CMK (cell line): ENCODE data around the gene RREB1.
"Not testable (repeated sequence)": the region's sequence is repeated elsewhere in the genome, so short reads cannot be mapped to it uniquely, and the experiment has no call there.

ENCODE experiments used
- DNase-seq: peaks from one replicate; pipeline ENCODE4 v3.0.0-alpha.2; 2010; ENCODE audit warnings: low read depth

The RREB1 gene

DNA sequence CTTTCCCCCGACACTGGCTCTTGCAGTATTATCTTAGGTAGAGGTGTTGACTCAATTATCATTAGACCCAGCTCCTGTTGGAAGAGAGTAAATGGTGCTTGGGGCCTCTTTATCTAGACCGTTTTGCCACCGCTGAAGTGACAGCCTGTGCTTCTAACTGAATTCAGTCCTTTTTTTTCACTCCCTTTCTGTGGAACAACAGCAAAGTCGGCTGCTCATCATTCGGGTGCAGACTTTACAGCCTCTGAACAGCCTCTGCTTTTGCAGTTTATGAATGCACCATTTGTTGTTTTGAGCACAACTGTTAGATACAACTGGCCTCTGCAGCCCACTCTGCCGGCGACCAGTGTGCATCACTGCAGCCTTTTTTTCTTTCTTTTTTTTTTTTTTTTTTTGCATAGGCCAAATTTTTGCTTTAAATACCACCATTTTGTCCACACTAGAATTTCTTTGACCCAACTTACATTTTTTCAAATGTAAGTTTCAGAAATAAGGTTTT is 35.8 kb downstream of the RREB1 start:
- no peak for DNase-seq

DNA sequence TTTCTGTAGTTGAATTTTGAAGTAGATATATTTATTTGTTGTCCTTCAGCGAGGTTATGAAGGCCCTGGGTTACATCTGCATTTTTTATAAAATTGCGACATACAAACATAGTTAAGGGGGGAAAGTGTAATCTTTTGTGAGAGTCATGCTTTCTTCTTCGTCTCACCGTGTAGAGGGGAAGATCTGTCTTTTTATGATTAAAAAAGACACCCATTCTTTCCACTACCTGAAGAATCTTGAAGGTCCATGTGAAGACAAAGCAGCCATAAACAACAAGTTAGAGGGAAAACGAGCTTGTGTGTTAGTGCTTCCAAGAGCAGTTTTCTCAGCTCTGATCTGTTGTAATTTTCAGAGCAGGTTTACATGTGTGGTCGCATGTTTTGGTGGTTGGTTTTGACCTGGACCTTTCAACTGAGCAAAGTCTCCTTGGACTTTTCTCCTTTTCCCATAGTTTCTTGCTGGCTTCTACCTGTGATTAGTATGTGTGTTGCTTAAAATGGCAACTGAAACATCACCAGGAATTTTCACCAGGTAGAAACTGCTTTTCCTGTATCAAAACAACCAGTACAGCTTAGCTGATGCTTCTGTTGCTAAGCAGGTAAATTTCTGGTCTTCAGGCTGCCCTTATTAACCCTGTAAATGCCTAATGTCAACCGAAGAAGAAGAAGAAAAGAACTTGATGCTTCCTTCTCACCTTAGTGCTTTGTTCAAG is 37.3 kb downstream of the RREB1 start:
- no peak for DNase-seq

DNA sequence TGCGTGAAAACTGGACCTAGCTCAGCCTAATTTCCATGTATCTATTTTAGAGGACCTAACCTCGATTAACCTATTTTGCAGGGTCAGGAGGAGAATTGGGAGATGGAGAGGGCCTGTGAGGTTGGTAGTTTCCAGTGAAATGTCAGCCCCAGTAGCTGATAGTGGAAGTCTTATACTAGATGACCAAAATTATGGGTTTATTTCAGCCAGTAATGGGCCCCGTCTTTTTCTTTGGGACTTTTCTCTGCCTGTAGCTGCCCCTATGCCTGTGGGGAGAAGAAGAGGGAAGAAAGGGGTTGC is 37.8 kb downstream of the RREB1 start:
- no peak for DNase-seq

DNA sequence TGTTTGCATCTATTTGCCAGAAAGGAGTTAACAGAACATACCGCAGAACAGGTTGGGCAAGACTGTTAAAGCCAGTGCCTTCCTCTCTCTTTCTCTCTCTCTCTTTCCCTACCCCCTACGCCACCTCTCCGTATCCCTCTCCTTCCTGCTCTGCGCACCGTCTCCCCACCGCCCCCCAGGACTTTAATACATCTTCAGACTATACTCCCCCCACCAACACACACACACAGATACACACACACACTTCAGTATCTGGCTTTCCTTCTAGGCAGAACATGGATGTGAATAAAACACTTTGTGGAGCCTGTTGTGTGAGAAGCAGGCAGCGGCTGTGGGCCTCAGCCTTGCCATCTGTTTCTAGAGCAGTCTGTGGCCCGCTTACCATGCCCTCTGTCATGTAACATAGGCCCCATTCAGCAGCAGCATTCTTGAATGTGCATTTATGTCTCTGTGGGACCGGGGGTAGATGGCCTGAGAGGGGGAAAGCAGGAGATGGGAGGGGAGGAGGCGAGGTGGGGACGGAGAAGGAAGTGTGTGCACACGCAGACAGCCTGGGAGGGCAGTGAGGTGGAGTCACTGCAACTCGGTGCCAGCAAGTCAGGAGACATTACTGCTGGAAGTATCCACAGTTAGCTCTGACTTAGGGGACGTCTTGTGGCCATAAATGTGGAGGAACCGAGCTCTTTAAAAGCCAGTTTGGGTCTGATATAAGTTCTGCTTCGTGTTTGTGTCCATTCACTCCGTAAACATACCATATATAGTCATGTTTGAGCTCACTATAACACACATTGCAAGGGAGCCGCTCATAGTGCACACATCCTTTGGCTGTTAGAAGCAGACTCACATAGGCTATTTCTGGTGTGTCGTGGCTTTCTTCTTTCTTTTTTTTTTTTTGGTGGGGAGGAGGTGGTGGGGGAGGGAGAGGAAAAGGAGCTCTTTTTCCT is 38.4 kb downstream of the RREB1 start:
- DNase-seq: no peak

DNA sequence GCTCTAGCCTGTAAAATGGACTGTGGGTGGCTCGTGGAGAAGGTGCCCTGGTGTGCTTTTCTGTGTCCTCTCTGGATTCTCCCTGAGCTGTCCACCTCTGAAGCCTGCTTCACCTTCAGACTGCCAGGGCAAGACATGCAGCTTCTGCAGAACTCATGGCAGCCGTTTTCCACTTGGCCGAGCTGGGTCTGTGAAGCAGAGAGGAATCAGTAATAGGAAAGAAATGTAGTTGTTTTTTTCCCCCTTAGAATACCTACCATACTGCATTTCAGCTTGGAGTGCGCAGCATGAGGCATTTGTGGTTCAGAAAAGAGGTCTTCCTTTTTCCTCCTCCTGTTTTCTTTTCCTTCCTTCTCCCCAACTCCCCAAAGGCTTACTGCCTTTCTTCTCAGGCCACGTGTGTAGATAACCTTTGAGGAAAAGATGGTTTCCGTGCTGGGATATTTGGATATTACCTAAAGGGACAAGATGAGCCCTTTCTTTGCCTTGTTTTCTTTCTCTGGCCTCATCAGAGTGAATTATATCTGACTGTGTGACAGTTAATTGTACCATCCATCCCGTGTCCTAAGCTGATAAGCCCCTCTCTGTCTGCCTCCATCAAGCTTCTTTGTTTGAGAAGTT is 39.4 kb downstream of the RREB1 start:
- no peak for DNase-seq

DNA sequence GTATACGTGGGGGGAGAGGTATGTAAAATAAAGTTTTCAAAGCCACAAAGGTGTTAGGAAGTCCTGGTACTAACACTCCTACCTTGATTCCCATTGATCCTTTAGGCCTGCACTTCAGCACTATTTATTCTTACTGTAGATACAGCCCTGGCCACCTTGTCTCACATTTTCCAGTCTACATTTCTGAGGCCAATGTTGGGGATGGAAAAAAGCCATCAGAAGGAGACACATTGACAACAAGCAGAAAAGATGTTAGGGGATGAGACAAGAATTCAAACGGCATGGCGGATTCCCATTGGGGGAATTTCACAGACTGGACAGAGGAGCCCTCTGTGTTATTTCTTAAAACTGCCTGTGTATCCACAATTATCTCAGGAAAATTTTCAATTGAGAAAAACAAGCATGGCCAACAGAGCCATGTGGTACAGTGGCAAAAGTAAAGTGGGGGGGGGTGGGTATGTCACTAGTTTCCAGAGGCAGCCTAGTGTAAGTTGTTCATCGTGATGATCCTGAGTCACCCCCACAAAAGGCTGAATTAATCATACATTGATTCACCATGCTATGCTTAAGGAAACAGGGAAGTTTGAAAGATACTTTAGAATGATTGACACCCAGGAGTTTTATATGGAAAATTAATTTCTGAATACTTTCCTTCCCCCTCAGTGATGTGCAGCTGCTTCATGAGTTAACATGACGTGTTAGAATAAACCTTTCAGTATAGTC is 40.5 kb downstream of the RREB1 start:
- DNase-seq: no peak

DNA sequence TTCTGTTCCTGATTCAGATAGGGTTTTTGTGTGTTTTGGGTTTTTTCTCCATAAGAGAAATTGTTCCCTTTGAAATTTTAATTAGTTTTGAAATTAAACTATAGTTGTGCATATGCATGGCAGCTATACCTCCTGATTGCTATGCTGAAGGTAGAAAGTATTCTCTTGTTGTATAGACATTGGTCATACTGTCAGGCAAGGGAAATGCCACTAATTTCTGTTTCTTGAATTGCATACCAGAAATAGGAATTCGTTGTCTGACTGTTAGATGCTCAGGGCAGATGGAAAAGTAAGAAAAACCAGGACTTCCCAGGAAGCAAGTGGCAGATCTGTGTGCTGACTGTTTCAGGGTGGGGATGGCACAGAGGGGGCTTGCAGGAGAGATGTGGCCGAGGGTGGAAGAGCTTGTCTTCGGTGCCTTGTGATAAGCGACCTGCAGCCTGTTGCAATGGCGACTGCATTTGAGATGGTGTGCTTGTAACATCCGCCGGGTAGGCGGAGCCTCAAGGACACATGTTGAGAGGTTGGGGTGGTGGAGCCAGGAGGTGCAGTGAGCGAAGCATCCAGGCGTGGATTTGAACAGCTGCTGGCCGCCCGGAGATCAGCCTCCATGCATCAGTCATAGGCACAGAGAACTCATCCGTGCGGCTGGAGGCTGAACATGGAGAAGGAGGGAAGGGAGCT is 42.8 kb downstream of the RREB1 start:
- no peak for DNase-seq

DNA sequence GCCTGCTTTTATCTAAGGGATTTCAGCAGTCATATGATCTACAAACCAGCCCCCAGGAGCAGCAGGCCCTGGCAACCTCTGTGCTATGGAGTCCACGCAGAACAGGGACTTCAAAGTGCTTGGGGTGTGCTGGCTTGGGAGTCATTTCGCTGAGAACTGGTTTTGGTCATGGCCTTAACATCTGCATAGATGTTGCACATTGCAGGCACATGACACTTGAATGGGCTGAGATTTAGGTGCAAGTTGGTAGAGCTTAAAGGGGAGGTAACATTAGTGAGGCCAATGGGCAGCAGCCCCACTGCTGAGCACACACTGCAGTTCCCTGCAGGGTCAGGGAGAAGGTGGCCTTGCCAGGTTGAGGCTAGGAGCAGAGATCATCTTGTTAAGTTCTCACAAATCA is 43.6 kb downstream of the RREB1 start:
- no peak for DNase-seq

DNA sequence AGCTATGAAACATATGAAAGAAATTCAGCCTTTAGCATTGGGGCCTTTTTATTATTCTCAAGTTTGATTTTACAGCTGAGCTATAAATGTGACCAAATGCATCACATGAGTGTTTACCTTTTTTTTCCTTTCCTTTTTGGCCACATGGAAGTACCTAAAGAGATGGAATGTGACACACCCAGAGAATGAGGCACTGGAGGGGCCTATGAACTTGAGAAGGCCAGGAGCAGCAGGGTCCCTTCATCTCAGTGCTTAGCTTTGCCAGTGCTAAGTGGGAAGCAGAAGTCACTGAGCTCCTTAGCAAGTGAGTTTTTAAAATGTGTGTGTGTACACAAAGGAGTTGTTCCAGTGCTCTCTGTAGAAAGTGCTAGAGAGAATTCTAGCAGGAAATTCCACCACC is 44.7 kb downstream of the RREB1 start:
- no peak for DNase-seq

DNA sequence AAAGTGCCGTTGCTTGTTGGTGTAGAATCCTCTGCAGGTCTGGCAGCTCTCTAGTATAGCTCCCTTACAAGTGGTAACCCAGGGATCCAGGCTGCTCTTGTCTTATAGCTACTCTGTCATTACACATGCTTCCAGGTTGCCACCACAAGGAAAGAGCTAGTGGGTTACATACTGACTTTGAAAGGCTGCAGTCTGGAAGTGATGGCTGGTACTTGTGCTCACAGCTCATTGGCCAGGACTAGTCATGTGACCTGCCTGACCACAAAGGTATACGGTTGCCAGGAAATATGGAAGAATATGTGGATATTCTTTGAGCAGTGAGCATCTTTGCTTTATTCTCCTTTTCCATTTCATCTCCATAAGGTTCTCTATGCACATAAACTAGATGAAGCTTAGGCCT is 46.0 kb downstream of the RREB1 start:
- no peak for DNase-seq

DNA sequence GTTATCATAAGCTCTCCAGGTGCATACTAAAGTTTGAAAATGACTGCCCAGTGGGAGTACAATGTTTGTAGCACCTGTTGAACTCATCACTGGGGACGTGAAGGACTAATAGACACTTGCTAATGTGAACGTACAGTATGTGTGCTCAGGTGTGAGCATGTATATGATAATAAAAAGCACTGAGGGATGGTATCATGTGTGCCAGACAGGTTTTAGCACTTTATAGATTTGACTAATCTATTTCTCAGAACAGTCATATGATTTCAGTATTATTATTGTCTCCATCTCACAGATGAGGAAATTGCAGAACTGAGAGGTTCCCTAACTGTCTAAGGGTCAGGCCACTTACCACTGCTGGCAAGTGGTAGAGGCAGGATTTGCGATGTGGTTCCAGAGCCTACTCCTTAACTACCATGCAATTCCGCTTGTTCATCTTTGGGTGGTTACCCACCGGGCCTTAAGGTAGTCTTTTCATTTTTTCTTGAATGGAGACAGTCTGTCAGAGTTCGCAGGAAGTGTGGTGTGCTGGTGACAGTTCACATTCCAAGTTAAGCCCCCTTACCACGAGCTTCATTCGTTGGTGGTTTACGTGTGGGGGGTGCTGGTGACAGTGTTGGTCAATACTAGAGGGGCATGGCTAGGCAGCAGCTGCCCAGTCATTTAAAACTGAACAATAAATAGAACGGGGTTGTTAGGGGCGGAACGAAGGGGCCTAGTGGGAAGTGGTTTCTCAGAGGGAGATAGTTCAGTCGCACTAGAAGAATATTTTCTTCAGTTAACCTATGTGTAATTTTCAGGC is 46.8 kb downstream of the RREB1 start:
- no peak for DNase-seq

DNA sequence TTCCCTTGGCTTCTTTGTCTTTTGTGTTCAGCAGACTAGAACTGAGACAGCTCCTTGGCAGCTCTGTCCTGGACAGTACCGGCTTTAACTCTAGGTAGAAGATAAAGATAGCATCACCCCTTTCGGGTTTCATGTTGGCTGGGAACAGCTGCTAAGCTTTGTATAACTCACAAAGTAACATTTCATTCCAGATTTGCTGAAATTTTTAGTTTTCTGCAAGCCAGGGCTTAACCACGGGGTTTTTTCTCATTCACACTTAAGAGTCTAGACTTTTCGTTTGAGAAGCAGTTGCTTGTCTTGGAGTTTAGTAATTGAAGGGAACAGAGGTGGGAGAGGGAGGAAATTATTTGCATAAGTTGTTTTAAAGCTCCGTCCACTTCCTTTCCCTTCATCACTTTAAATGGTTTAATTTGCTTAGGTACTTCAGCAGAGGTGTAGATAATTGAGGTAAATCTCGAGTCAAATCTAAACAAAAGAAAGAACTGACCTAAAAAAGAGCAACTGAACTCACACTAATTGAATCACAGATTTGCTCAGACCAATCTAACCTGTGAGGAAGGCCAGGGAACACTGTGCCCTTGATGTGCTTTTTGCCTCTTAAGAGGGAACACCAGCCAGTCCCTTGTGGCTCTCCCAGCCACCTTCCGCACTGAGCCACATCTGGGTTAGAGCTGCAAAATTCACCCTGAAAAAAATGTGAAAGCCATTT is 48.3 kb downstream of the RREB1 start:
- DNase-seq: no peak

DNA sequence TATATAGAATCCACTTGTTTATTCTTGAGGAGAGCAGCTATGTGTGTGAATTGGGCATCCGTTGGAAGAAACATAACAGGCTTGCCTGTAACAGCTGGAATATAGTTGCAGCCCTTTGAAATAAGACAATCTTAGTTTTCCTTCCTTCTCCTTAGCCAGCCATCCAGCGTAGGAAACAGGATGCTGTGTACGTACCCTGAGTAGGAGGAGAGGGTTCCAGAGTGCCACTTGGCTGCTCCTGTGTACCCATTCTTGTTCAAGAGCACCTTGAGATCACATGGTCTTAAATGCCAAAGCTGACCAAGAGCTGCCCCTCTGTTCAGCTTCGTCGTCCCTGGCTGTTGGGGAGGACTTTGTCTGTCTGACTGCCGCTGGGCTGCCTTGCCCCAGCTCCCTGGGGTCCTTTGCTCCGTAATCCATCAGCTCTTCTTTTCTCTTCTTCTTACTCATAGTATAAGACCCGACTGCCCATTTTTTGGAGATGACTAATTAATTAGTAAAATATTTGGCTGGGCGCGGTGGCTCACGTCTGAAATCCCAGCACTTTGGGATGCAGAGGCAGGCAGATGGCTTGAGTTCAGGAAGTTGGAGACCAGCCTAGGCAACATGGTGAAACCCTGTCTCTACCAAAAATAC is 49.0 kb downstream of the RREB1 start:
- no peak for DNase-seq

DNA sequence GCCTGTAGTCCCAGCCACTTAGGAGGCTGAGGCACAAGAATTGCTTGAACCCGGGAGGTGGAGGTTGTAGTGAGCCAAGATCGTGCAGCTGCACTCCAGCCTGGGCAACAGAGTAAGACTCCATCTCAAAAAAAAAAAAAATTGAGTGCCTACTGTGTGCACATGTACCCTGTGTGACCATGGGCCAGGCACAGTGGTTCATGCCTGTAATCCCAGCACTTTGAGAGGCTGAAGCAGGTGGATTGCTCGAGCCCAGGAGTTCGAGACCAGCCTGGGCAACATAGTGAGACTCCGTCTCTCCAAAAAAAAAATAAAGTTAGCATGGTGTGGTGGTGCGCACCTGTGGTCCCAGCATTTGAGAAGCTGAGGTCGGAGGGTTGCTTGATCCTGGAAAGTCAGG is 49.5 kb downstream of the RREB1 start:
- not testable (repeated sequence) for DNase-seq

DNA sequence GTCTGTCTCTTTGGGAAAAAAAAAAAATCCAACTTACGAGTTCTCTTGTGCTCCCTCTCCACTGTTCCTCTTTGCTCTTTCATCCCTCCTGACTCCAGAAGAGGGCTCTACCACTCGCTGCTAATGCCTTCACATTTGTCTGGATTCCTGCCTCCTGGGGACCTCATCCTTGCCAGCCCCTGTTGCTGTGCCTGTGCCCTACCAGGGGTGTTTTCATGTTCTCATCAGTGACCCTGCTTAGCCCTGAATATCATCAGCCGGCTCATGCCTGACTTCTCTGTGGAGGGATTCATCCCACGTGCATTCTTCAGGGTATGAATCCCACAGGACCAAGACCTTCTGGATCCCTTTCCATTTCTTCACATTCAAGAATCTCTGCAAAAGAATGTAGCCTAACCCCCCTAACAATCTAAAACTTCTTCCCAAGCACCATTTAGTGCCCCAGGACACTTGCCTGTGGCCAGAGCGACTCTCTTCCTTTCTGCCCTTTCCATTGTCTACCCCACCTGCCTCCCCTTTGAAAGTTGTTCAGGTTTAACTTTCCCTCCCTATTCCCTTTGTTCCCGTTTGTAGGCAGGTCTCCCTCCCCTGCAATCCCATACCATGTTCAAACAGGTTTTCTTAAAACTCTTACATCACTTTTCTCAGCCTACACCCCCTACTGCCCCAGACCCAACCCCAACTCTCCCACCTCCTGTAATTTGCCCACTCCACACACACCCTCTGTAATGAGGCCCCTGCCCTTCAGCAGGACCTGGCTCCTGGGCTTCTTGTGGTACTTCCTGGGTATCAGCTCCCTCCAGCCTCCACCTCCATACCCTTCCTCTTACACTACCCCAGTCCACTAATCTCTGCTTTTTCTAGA is 50.2 kb downstream of the RREB1 start:
- DNase-seq: no peak

DNA sequence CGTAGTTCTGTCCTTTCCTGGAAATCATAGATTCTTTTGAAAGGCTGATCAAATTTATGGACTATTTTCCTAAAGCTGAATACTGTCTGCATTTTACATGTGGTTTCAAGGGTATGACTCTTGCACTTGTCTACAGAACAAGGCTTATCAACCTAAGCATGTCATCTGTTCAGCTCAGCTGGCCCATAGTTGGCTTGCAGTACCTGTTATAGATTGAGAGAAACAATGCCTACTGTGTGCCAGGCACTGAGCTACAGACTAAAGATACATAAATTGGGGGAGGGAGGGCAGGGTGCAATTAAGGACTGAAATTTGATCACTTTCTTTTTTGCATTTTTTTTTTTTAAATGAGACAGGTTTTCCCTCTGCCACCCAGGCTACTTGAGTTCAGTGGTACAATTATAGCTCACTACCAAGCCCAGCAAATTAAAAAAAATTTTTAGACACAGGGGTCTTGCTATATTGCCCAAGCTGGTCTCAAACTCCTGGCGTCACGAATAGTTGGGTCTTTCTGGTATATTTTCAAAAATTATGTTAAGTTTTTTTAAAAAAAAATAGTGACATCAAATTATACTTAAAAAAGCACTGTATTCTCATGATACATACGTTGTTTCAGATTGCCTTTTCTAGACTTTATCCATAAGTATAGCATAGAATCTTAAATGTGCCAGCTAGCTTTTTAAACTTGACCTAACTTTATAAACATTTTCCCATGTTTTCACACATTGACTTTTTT is 52.2 kb downstream of the RREB1 start:
- DNase-seq: no peak

DNA sequence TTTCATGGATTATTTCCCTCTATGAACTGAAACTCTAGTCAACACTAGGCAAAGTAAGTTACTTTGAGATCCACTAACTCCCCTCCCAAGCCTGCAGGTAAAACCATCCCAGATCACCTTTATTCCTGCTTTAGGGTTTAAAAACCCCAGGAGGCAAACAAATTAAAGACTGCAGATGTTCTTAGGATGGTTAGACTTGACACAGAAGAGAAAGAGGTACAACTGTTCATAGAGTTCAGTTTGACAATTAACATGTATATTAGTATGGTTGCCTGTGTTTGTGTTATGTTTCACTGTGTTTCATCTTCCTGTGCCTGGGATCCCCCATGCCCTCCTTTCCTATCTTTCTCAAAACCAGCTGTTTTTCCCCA is 53.5 kb downstream of the RREB1 start:
- no peak for DNase-seq

DNA sequence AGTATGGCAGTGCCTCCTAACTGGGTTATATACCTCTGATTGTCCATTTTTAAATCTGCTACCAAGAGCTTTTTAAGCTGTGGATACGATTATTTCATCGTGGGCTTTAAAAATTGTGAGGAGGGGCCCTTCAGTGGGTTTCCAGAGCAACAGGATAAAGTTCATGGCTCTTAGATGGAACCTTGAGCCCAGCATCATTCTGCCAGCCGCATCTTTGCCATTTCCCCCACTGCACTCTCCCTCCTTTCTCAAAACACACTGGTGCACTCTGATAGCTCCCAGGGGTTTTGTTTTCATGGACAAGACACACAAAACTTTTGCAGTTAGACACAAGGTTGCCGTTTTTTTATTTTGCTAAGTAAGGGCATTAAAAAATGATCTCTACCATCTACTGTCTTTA is 54.1 kb downstream of the RREB1 start:
- DNase-seq: no peak
